SH-SY5Y (cell line): ENCODE measurements around the gene ZNF280B.

Experiments used
- GATA2 ChIP-seq: IDR thresholded peaks from 2 replicates; pipeline ENCODE4 v1.6.1; 2011; ENCODE audit warnings: mild to moderate bottlenecking, low read depth, low read length
- GATA3 ChIP-seq: IDR thresholded peaks from 2 replicates; pipeline ENCODE4 v1.6.1; 2011; ENCODE audit warnings: low read depth, mild to moderate bottlenecking, low read length, moderate library complexity

- no peak for TF ChIP-seq GATA3
- no peak for TF ChIP-seq GATA2
Measured at GRCh38 chr22:22487869-22488597, 20.5 kb downstream of the ZNF280B start.
